H4 (cell line): ENCODE data around the gene IFITM10. TPM values are rescaled to one million over a fixed set of nuclear protein-coding genes. Genes with fewer than 3 reads are reported as not detected.
A peak's percentile ranks its signal among the peaks of the same experiment; 100 is the strongest.

Experiments
- DNase-seq: peaks from one replicate; pipeline ENCODE4 v3.0.0-alpha.2; 2015; ENCODE audit warnings: low spot score
- total RNA-seq: library from RNA; depleted of rRNA; stranded (reverse); fragments of >200 nt; shearing (Covaris generic); gene quantifications from 2 replicates; pipeline ENCODE4 v1.2.3, GENCODE V29; 2014

The IFITM10 gene
- total RNA-seq, 1 experiment from 2014 or later = 2.0 TPM

- peak; percentile 82 for DNase-seq
Measured at GRCh38 chr11:1763796-1764661, 13.6 kb upstream of the IFITM10 start, which contains the start of gene CTSD. CTSD (minus strand) TSS chr11:1763927; CDS start chr11:1763859, 68 bp downstream.

DNA sequence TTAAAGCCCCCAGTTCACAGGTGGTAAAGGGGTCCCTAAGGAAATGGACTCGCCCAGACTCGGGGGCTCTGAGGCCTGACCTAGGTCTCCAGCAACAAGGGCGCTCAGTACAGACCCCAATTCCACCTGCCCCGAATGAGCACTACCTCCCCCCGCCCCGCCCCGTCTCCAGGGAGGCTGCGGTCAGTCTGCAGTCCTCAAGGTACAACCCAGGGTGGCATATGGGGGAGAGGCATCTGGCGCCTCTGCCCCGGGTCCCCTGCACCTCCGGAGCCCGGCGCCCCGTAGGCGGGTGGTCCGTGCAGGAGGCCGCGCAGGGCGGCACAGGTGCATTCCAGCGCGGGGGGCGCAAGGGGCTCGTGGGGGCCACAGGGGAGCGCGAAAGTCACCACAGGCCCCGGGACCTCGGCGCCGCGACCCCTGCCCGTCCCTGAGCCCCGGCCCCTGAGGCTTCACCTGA is 13.0 kb upstream of the IFITM10 start:
- DNase-seq = no peak

- peak; percentile 66 for DNase-seq
Measured at GRCh38 chr11:1762537-1763302, 12.3 kb upstream of the IFITM10 start.

DNA sequence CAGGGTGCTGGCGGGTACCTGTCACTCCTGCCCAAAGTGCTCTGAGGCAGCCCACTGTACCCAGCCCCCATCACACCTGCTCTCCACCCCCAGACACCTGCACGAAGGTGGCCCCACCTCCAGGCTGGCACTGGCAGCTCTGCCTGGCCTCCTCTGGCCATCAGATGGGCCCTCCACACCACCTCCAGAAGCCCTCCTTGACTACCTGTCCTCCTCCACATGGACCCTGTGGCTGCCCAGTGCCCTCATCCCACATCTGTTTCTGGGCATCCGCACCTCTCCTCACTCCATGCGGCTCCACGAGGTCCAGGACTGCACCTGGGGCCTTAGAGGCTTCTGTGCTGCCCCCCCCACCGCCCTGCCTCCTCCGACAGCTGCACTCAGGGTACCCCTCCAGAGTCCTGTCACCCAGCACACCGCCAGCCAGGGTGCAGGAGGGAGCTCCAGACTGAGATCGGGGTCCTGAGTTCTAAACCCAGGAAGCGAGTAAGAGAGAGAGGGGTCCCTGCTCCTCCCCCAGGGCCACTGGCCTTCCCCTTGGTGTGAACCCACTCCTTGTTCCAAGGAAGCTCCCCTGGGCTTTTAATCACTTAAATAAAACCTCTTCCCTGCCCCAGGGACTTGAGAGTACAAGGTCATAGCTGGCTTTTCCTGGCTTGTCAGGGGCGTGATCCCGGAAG is 11.6 kb upstream of the IFITM10 start:
- DNase-seq = no peak

GRCh38 chr11:1761110-1761856 is 10.9 kb upstream of the IFITM10 start:
- no peak for DNase-seq

- peak; percentile 95 for DNase-seq
Measured at GRCh38 chr11:1760351-1761109, 10.1 kb upstream of the IFITM10 start.

GRCh38 chr11:1759851-1760220 is 9.4 kb upstream of the IFITM10 start:
- no peak for DNase-seq

DNA sequence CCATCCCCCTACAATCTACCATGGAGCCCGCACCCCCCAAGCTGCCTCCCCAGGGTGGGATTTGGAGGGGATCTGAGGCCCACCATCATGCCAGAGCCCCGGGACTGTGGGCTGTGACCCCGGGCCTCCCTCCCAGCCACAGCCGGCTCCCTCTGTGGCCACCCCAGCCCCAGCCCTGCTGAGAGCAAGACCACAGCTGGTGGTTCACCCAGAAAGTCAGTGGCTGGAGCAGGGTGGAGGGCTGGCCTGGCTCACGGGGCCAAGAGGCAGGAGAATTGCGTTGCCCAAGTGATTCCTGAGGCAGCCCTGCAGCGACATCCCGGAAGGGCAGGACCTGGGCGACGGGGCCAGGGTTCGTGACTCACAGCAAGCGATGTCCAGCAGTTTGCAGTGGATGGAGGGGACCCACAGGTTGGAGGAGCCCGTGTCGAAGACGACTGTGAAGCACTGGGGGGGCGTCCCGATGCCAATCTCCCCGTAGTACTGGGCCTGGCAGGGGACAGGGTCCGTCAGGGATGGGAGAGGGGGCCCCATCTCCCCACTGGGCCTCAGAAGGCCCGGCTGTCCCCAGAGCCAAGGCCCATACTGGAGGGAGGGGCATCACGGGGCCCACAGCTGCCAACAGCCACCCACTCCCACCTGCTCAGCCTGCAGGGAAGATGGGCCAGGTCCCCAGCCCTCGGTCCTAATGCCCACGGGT is 8.9 kb upstream of the IFITM10 start:
- no peak for DNase-seq

- no peak for DNase-seq
Measured at GRCh38 chr11:1758611-1759150, 8.3 kb upstream of the IFITM10 start.

GRCh38 chr11:1757861-1758610 is 7.6 kb upstream of the IFITM10 start:
- no peak for DNase-seq

DNA sequence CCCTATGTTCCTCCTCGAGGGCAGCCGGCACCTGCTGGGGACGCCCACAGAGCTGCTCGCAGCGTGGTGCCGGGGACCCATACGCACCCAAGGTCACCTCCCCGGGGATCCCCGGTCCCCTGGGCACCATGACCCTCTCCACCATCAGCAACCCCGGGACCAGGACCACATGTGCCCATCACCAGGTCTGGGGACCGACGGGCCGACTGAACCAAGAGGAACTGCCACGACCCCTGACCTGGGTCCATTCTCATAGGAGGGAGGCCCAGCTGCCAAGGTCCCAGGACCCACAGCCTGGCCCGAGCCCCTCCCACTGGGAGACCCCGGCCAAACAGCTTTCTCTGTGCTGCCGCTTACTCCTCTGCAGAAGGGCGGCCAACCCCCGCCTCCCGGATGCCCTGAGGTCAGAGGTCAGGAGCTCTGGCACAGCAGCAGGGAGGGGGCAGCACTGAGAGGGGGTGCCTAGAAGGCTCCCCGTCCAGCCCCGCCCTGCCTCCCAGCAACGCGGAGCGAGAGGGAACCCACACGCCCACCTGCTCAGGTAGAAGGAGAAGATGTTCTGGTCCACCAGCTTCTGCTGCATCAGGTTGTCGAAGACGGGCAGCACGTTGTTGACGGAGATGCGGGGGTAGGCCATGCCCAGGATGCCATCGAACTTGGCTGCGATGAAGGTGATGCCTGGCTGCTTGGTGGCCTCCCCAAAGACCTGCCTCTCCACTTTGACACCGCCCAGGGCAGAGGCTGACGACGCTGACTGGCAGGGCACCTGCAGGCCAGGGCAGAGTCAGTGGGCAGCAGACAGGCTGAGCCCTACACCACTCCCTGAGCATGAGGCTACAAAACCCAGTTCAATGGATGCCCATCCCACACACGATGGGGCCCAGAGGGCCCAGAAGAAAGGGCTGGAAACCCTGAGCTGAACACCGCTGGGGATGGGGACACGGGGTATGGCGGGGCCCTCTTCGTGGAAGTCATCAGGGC is 6.7 kb upstream of the IFITM10 start:
- DNase-seq = no peak

DNA sequence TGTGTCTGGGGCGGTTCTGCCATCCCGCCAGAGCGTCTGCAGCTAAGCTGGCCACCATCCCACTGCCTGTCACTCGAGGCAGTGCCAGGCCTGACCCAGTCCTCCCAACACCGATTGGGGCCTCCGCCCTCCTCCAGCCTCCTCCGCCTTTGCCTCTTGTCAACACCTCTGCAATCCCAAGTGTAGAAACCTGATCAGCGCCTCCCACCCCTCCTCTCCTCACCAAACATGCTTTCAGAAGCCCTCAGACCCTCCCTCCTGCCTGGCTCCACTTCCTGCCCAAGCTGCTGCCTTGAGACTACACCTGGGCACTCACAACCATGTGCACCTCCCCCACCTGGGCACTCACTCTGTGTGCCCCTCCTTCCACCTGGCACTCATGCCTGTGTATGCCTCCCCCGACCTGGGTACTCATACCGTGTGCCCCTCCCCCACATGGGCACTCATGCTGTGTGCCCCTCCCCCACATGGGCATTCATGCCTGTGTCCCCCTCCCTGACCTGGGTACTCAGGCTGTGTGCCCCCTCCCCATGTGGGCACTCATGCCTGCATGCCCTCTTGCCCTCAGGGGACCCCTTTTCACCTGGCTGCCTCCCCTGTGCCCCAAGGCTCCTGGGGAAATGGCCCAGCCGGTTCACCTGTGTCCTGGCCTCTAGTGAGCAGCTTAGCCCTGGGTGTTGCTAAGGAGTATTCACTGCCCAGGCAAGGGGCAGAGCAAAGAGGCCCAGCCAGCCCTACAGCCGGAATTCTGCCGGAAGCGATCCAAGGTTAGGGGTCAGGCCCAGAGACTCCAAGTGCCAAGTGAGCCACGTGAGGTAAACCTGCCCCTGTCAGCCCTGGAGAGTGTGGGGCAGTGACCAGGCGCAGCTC is 5.5 kb upstream of the IFITM10 start:
- DNase-seq = no peak

DNA sequence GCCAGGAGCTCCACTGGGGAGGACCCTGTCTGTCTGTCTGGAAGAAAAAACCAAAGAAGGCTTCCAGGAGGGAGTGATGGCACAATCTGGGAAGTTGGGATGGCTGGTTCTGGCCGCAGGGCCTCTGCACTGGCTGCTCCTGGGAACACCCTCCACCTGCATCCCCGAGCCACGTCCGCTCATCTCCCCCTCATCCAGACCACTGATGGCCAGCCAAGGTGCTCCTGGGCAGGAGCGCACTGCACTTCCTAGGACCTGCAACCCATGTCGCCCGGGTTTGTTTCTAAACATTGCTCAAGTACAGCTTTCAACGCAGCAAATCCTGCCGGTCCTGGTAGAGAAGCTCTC is 4.9 kb upstream of the IFITM10 start:
- DNase-seq = no peak

DNA sequence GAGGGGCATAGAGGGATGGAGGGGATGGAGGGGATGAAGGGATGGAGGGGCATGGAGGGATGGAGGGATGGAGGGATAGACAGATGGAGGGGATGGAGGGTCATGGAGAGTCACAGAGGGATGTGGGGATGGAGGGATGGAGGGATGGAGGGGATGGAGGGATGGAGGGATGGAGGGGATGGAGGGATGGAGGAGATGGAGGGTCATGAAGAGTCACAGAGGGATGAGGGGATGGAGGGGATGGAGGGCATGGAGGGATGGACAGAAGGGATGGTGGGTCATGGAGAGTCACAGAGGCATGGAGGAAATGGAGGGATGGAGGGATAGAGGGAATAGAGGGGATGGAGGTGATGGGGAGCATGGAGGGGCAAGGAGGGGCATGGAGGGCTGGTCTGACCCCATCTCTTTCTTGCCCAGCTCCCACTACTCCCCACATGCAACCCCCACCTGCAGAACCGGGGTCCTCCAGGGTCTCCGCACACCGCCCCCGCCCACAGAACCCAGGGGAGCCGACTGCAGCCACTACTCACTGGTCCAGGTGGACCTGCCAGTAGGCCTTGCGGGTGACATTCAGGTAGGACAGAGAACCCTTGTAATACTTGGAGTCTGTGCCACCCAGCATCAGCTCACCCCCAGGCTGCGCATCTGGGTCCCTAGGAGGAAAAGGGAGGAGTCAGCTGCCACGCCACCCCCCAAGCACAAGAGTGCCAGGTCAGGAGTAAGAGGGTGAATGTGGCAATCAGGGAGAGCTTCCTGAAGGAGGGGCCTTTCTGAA is 4.2 kb upstream of the IFITM10 start:
- no peak for DNase-seq

- no peak for DNase-seq
Measured at GRCh38 chr11:1753929-1754305, 3.5 kb upstream of the IFITM10 start.

DNA sequence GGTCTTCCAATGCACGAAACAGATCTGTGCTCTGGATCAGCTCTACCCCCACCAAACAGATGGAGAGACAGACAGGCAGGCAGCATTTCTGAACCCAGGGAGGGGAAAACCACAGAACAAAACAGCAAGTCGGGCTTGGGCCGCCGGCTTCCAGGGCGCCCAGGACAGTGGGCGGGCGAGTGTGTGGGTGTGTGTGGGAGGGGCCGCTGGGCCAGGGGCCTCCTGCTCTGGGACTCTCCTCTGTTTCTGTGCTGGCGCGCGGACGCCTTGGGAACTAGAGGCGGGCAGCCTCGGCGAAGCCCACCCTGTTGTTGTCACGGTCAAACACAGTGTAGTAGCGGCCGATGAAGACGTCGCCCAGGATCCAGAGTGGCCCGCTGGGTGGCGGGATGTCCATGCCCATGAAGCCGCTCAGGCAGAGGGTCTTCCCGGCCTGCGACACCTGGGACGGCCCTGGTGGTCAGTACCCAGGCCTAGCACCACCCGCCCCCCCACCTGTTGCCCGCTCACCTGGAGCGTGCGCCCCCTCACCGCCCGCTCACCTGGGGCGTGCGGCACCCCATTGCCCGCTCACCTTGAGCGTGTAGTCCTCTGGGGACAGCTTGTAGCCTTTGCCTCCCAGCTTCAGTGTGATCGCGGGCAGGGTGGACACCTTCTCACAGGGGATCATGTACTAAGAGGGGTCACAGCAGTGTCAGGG is 3.0 kb upstream of the IFITM10 start:
- no peak for DNase-seq
